Trophoblast cell (in vitro differentiated cells and primary cell): ENCODE results near the gene MS4A8.

Source experiments
- DNase-seq, 2 donors: peaks; one replicate each; pipeline ENCODE4 v3.0.0-alpha.2; 2016
- H2AFZ ChIP-seq: 2 replicates; pipeline ENCODE4 v1.6.1; 2013; ENCODE audit warnings: low read length, moderate library complexity, mild to moderate bottlenecking; ENCODE audit not compliant: insufficient read depth, poor library complexity
- H2AK5ac ChIP-seq: 2 replicates; pipeline ENCODE4 v1.6.1; 2013; ENCODE audit warnings: mild to moderate bottlenecking, low read length
- H2BK120ac ChIP-seq: 2 replicates; pipeline ENCODE4 v1.6.1; 2013; ENCODE audit warnings: low read length, mild to moderate bottlenecking, moderate library complexity; ENCODE audit not compliant: insufficient read depth, poor library complexity
- H2BK12ac ChIP-seq: 2 replicates; pipeline ENCODE4 v1.6.1; 2013; ENCODE audit warnings: mild to moderate bottlenecking, low read length, moderate library complexity
- H2BK5ac ChIP-seq: 2 replicates; pipeline ENCODE4 v1.6.1; 2013; ENCODE audit warnings: low read length, low read depth, moderate library complexity, mild to moderate bottlenecking; ENCODE audit not compliant: poor library complexity
- H3K14ac ChIP-seq: 2 replicates; pipeline ENCODE4 v1.6.1; 2013; ENCODE audit warnings: mild to moderate bottlenecking, low read length
- H3K18ac ChIP-seq: 2 replicates; pipeline ENCODE4 v1.6.1; 2013; ENCODE audit warnings: mild to moderate bottlenecking, low read length
- H3K23ac ChIP-seq: 2 replicates; pipeline ENCODE4 v1.6.1; 2013; ENCODE audit warnings: low read length
- H3K27ac ChIP-seq: 2 replicates; pipeline ENCODE4 v1.5.1; 2013; ENCODE audit warnings: low read depth, mild to moderate bottlenecking, inconsistent platforms, low read length, moderate library complexity
- H3K27me3 ChIP-seq: 2 replicates; pipeline ENCODE4 v1.6.1; 2013; ENCODE audit warnings: inconsistent platforms, mild to moderate bottlenecking, low read length, moderate library complexity; ENCODE audit not compliant: insufficient read depth
- H3K36me3 ChIP-seq, 2 experiments: 1 replicate in 1 of 2; 2 replicates in 1 of 2; pipeline ENCODE4 v1.6.1; 2013; ENCODE audit warnings: low read length in 2 of 2, mild to moderate bottlenecking in 2 of 2, moderate library complexity in 1 of 2; ENCODE audit not compliant: insufficient read depth in 2 of 2, control insufficient read depth in 1 of 2
- H3K4ac ChIP-seq: 2 replicates; pipeline ENCODE4 v1.6.1; 2013; ENCODE audit warnings: low read depth, mild to moderate bottlenecking, low read length, moderate library complexity
- H3K4me1 ChIP-seq, 2 experiments: 1 replicate in 1 of 2; 2 replicates in 1 of 2; pipeline ENCODE4 v1.6.1; 2013; ENCODE audit warnings: low read length in 2 of 2, mild to moderate bottlenecking in 2 of 2, moderate library complexity in 1 of 2; ENCODE audit not compliant: insufficient read depth in 2 of 2, control insufficient read depth in 1 of 2
- H3K4me2 ChIP-seq: 2 replicates; pipeline ENCODE4 v1.6.1; 2013; ENCODE audit warnings: inconsistent platforms, mild to moderate bottlenecking, low read length, moderate library complexity
- H3K4me3 ChIP-seq: 2 replicates; pipeline ENCODE4 v1.5.1; 2013; ENCODE audit warnings: mild to moderate bottlenecking, low read depth, low read length, inconsistent platforms
- H3K79me1 ChIP-seq: one replicate; pipeline ENCODE4 v1.6.1; 2013; ENCODE audit warnings: low read length
- H3K79me2 ChIP-seq: 2 replicates; pipeline ENCODE4 v1.6.1; 2013; ENCODE audit warnings: low read length, mild to moderate bottlenecking; ENCODE audit not compliant: control insufficient read depth, insufficient read depth, poor library complexity
- H3K9ac ChIP-seq: 2 replicates; pipeline ENCODE4 v1.6.1; 2013; ENCODE audit warnings: mild to moderate bottlenecking, low read length
- H3K9me3 ChIP-seq: 2 replicates; pipeline ENCODE4 v1.6.1; 2013; ENCODE audit warnings: low read depth, mild to moderate bottlenecking, control low read depth, inconsistent platforms, low read length; ENCODE audit not compliant: insufficient read depth
- H4K12ac ChIP-seq: 2 replicates; pipeline ENCODE4 v1.6.1; 2013; ENCODE audit warnings: low read depth, mild to moderate bottlenecking, low read length, moderate library complexity
- H4K8ac ChIP-seq: 2 replicates; pipeline ENCODE4 v1.6.1; 2013; ENCODE audit warnings: low read depth, mild to moderate bottlenecking, low read length, moderate library complexity
- H4K91ac ChIP-seq: one replicate; pipeline ENCODE4 v1.6.1; 2013; ENCODE audit warnings: low read depth, mild to moderate bottlenecking, low read length, moderate library complexity
- WGBS: extraction: QIAGEN DNeasy Blood & Tissue Kit; methylation state at CpG from one replicate; pipeline ENCODE4 v1.1.7; 2013; ENCODE audit warnings: missing lambda C conversion rate; ENCODE audit not compliant: insufficient read length, insufficient coverage; ENCODE audit errors: extremely low coverage; 5-methylcytosine and 5-hydroxymethylcytosine counted together

The MS4A8 gene

GRCh38 chr11:60703374-60703773, 4.0 kb downstream of the MS4A8 start:
- H3K27me3 ChIP-seq: no peaks in the 10 kb centered on the region
- no peaks in the 10 kb centered on the region for H3K4me1 ChIP-seq
- H3K4me2 ChIP-seq: no peak overlapping the region
- H4K12ac ChIP-seq: no peak overlapping the region
- peaks cover 1% of the 10 kb centered on the region for H3K9me3 ChIP-seq
- no peaks in the 10 kb centered on the region for H3K36me3 ChIP-seq
- H3K18ac ChIP-seq: no peak overlapping the region
- no peak overlapping the region for H4K91ac ChIP-seq
- H3K27ac ChIP-seq: no peak overlapping the region
- no peak overlapping the region for H2BK120ac ChIP-seq
- H2BK12ac ChIP-seq: no peak overlapping the region
- H2AK5ac ChIP-seq: no peak overlapping the region
- H3K23ac ChIP-seq: no peak overlapping the region
- no peak overlapping the region for H2BK5ac ChIP-seq
- no CpG with 5 or more reads among the region's 12 CpGs for WGBS
- no peak overlapping the region for H3K4ac ChIP-seq
- no peak overlapping the region for H4K8ac ChIP-seq
- DNase-seq: no peak
- no peak overlapping the region for H2AFZ ChIP-seq
- H3K9ac ChIP-seq: no peak overlapping the region
- H3K4me3 ChIP-seq: no peak overlapping the region
- no peak overlapping the region for H3K14ac ChIP-seq
- no peaks in the 10 kb centered on the region for H3K79me2 ChIP-seq
- no peaks in the 10 kb centered on the region for H3K79me1 ChIP-seq

GRCh38 chr11:60705895-60706294, 6.5 kb downstream of the MS4A8 start:
- H2AFZ ChIP-seq: no peak overlapping the region
- no peak overlapping the region for H4K12ac ChIP-seq
- H3K18ac ChIP-seq: no peak overlapping the region
- no peaks in the 10 kb centered on the region for H3K36me3 ChIP-seq
- no peak overlapping the region for H3K4me2 ChIP-seq
- no peak overlapping the region for H3K23ac ChIP-seq
- H3K4ac ChIP-seq: no peak overlapping the region
- DNase-seq: no peak
- H3K4me1 ChIP-seq: no peaks in the 10 kb centered on the region
- no peak overlapping the region for H4K8ac ChIP-seq
- no peak overlapping the region for H2AK5ac ChIP-seq
- no CpG with 5 or more reads among the region's 5 CpGs for WGBS
- H3K4me3 ChIP-seq: no peak overlapping the region
- no peak overlapping the region for H4K91ac ChIP-seq
- no peak overlapping the region for H3K9ac ChIP-seq
- H2BK120ac ChIP-seq: no peak overlapping the region
- H3K14ac ChIP-seq: no peak overlapping the region
- H2BK12ac ChIP-seq: no peak overlapping the region
- peaks cover 1% of the 10 kb centered on the region for H3K9me3 ChIP-seq
- no peak overlapping the region for H3K27ac ChIP-seq
- H3K79me1 ChIP-seq: no peaks in the 10 kb centered on the region
- no peak overlapping the region for H2BK5ac ChIP-seq
- H3K27me3 ChIP-seq: no peaks in the 10 kb centered on the region
- no peaks in the 10 kb centered on the region for H3K79me2 ChIP-seq

- Histone ChIP-seq H4K91ac (no peak overlapping the region), H3K79me2 (no peaks in the 10 kb centered on the region), H3K4ac (no peak overlapping the region), H3K9ac (no peak overlapping the region), H3K4me2 (no peak overlapping the region), H3K27ac (no peak overlapping the region), H4K12ac (no peak overlapping the region), H3K36me3 (no peaks in the 10 kb centered on the region), H3K4me1 (no peaks in the 10 kb centered on the region), H2AK5ac (no peak overlapping the region), H3K9me3 (no peaks in the 10 kb centered on the region), H3K27me3 (no peaks in the 10 kb centered on the region), H3K18ac (no peak overlapping the region), H2BK5ac (no peak overlapping the region), H2AFZ (no peak overlapping the region), H4K8ac (no peak overlapping the region), H3K14ac (no peak overlapping the region), H3K23ac (no peak overlapping the region), H2BK120ac (no peak overlapping the region), H3K4me3 (no peak overlapping the region), H2BK12ac (no peak overlapping the region), H3K79me1 (no peaks in the 10 kb centered on the region)
- DNase-seq: no peak
- WGBS: no CpG with 5 or more reads among the region's 5 CpGs
These were observed 7.5 kb downstream of the MS4A8 start for GRCh38 chr11:60706931-60707330.

GRCh38 chr11:60710482-60710881, 11.1 kb downstream of the MS4A8 start:
- Histone ChIP-seq H3K23ac (no peak overlapping the region), H3K79me1 (no peaks in the 10 kb centered on the region), H2AFZ (no peak overlapping the region), H2BK5ac (no peak overlapping the region), H3K18ac (no peak overlapping the region), H3K36me3 (no peaks in the 10 kb centered on the region), H2BK120ac (no peak overlapping the region), H3K9ac (no peak overlapping the region), H3K27me3 (no peaks in the 10 kb centered on the region), H3K4me3 (no peak overlapping the region), H3K14ac (no peak overlapping the region), H2BK12ac (no peak overlapping the region), H3K27ac (no peak overlapping the region), H4K12ac (no peak overlapping the region), H3K9me3 (peaks cover 3% of the 10 kb centered on the region), H3K4me1 (no peaks in the 10 kb centered on the region), H4K91ac (no peak overlapping the region), H3K4ac (no peak overlapping the region), H3K79me2 (no peaks in the 10 kb centered on the region), H3K4me2 (no peak overlapping the region), H4K8ac (peak overlapping the region; percentile 18), H2AK5ac (no peak overlapping the region)
- no CpG with 5 or more reads among the region's 4 CpGs for WGBS
- peak in 1 of 2 donors; percentile 46 for DNase-seq
